Stimulated activated naive CD4-positive, alpha-beta T cell (primary cell): ENCODE measurements around the gene STIM1.
"Not testable (repeated sequence)": the region's sequence is repeated elsewhere in the genome, so short reads cannot be mapped to it uniquely, and the experiment has no call there.

Source experiments
- DNase-seq, 6 experiments: peaks; one replicate each; lab custom pipeline; 2025; lab: John Stamatoyannopoulos, UW

STIM1 gene

GRCh38 chr11:4027746-4028145 is 172.3 kb downstream of the STIM1 start:
- no peak for DNase-seq

- DNase-seq, result no peak
These were observed 174.7 kb downstream of the STIM1 start for GRCh38 chr11:4030197-4030596.

- DNase-seq, result no peak
These were observed 176.6 kb downstream of the STIM1 start for GRCh38 chr11:4032097-4032496.

GRCh38 chr11:4035985-4036384 is 180.5 kb downstream of the STIM1 start:
- DNase-seq, result no peak

GRCh38 chr11:4039011-4039410 is 183.5 kb downstream of the STIM1 start:
- DNase-seq, result no peak

- DNase-seq, result no peak
These were observed 185.0 kb downstream of the STIM1 start for GRCh38 chr11:4040461-4040860.

- no peak for DNase-seq
These were observed 186.4 kb downstream of the STIM1 start for GRCh38 chr11:4041731-4042391.

GRCh38 chr11:4044976-4045646 is 189.6 kb downstream of the STIM1 start:
- no peak for DNase-seq

GRCh38 chr11:4048340-4048739 is 192.9 kb downstream of the STIM1 start:
- DNase-seq, result no peak

- no peak for DNase-seq
These were observed 193.5 kb downstream of the STIM1 start for GRCh38 chr11:4049006-4049405.

- DNase-seq, result no peak
These were observed 194.7 kb downstream of the STIM1 start for GRCh38 chr11:4050138-4050537.

- DNase-seq, result not testable (repeated sequence)
These were observed 197.7 kb downstream of the STIM1 start for GRCh38 chr11:4053200-4053599.

- DNase-seq, result no peak
These were observed 199.2 kb downstream of the STIM1 start for GRCh38 chr11:4054643-4055042.

- no peak for DNase-seq
These were observed 204.0 kb downstream of the STIM1 start for GRCh38 chr11:4059424-4059823.

GRCh38 chr11:4060182-4060923 is 204.9 kb downstream of the STIM1 start:
- no peak for DNase-seq

GRCh38 chr11:4061700-4062099 is 206.2 kb downstream of the STIM1 start:
- no peak for DNase-seq

- DNase-seq, result no peak
These were observed 207.9 kb downstream of the STIM1 start for GRCh38 chr11:4063348-4063747.

- no peak for DNase-seq
These were observed 209.0 kb downstream of the STIM1 start for GRCh38 chr11:4064278-4064955.

- no peak for DNase-seq
These were observed 209.6 kb downstream of the STIM1 start for GRCh38 chr11:4065086-4065485.

GRCh38 chr11:4065601-4066377 is 210.3 kb downstream of the STIM1 start:
- no peak for DNase-seq

- DNase-seq, result no peak
These were observed 211.4 kb downstream of the STIM1 start for GRCh38 chr11:4066910-4067309.

GRCh38 chr11:4068962-4069361 is 213.5 kb downstream of the STIM1 start:
- DNase-seq, result no peak
